HepG2 (cell line): ENCODE data around the gene CALML6. TPM values are rescaled to one million over a fixed set of nuclear protein-coding genes. Genes with fewer than 3 reads are reported as not detected.

Source experiments
- ATAC-seq: fragments of 200-7000 bp; cut with Tn5 transposase; 3 replicates; pipeline ENCODE4 v1.9.1; 2020; ENCODE audit warnings: mild to moderate bottlenecking, moderate library complexity
- BruUV-seq: library from RNA; stranded (reverse); fragments of 400-500 nt; replicated peaks from 2 replicates; lab custom pipeline; 2021; lab: Mats Ljungman, UMichigan
- CTCF ChIA-PET: fragments of 300-600 bp; formaldehyde crosslinking; extraction: SDS; loops from one replicate; lab custom pipeline; 2021; ENCODE audit warnings: low total read pairs, inconsistent platforms, low intra/inter-chr PET ratio; lab: Yijun Ruan, JAX
- POLR2A ChIA-PET: fragments of 350-600 bp; sonication (Branson Sonifier 250); formaldehyde crosslinking; loops from one replicate; lab custom pipeline; 2020; ENCODE audit warnings: antibody characterized with exemption, inconsistent platforms; lab: Yijun Ruan, JAX
- DNase-seq: peaks from one replicate; pipeline ENCODE4 v3.0.0-alpha.2; 2015; ENCODE audit warnings: low spot score
- FAIRE-seq: peaks from 3 replicates; lab custom pipeline; 2011; peaks lifted over from hg19 to GRCh38; lab: Jason Lieb, UNC
- H2AFZ ChIP-seq: one replicate; pipeline ENCODE4 v1.6.1; 2011; ENCODE audit warnings: low read length, inconsistent platforms
- H3K27ac ChIP-seq: fragments of 300-600 bp; 3 replicates; pipeline ENCODE4 v1.8.0; 2011; ENCODE audit warnings: mixed run types, mild to moderate bottlenecking, mixed read lengths, low read length, inconsistent platforms; ENCODE audit not compliant: insufficient read depth; ENCODE audit errors: extremely low read length
- H3K27me3 ChIP-seq, 2 experiments: fragments of 200-600 bp in 1 of 2; 2 replicates in 1 of 2; 3 replicates in 1 of 2; pipeline versions ENCODE4 v1.6.0 to v1.8.0; 2011; ENCODE audit warnings: low read length in 2 of 2, mild to moderate bottlenecking in 2 of 2, moderate library complexity in 2 of 2, inconsistent platforms in 1 of 2; ENCODE audit not compliant: insufficient read depth in 2 of 2, control insufficient read depth in 1 of 2
- H3K36me3 ChIP-seq, 2 experiments: fragments of 200-600 bp in 1 of 2; replicated peaks in 1 of 2; 2 replicates in 1 of 2; 3 replicates in 1 of 2; pipeline versions ENCODE4 v1.5.1 to v1.8.0; 2011; ENCODE audit warnings: low read length in 2 of 2, inconsistent platforms in 1 of 2; ENCODE audit not compliant: insufficient read depth in 2 of 2, control insufficient read depth in 1 of 2
- H3K4me1 ChIP-seq: 2 replicates; pipeline ENCODE4 v1.5.1; 2012; ENCODE audit warnings: low read length, inconsistent platforms; ENCODE audit not compliant: insufficient read depth
- H3K4me2 ChIP-seq: 2 replicates; pipeline ENCODE4 v1.6.0; 2011; ENCODE audit warnings: low read depth, low read length, inconsistent platforms
- H3K4me3 ChIP-seq, 3 experiments: fragments of 200-600 bp in 1 of 3; sonication (generic), shearing (Covaris generic) in 1 of 3; replicated peaks in 1 of 3; 2 replicates each; pipeline ENCODE4 v1.5.1; 2011 to 2016; ENCODE audit warnings: low read length in 3 of 3, inconsistent platforms in 2 of 3, low read depth in 2 of 3, mild to moderate bottlenecking in 2 of 3, control low read depth in 1 of 3, mixed read lengths in 1 of 3; ENCODE audit not compliant: insufficient read depth in 1 of 3
- H3K79me2 ChIP-seq: one replicate; pipeline ENCODE4 v1.6.1; 2011; ENCODE audit warnings: low read length, inconsistent platforms; ENCODE audit not compliant: insufficient read depth
- H3K9ac ChIP-seq: 2 replicates; pipeline ENCODE4 v1.6.0; 2011; ENCODE audit warnings: mild to moderate bottlenecking, low read depth, low read length, inconsistent platforms; ENCODE audit not compliant: insufficient read depth
- H3K9me3 ChIP-seq: 2 replicates; pipeline ENCODE4 v1.5.1; 2012; ENCODE audit warnings: mild to moderate bottlenecking, low read length
- H4K20me1 ChIP-seq: 2 replicates; pipeline ENCODE4 v1.6.0; 2011; ENCODE audit warnings: inconsistent platforms, mild to moderate bottlenecking, low read length, moderate library complexity; ENCODE audit not compliant: insufficient read depth
- CHCHD3 ChIP-seq: sonication (generic); formaldehyde crosslinking; IDR thresholded peaks from 2 replicates; pipeline ENCODE4 v1.8.0; 2022; ENCODE audit warnings: mild to moderate bottlenecking, missing genetic modification reagents, moderate library complexity
- HDAC6 ChIP-seq: fragments of 200-600 bp; sonication (generic); IDR thresholded peaks from 2 replicates; pipeline ENCODE4 v1.7.0; 2017; ENCODE audit warnings: mild to moderate bottlenecking, antibody characterized with exemption, low read length, low read depth
- PCBP1 ChIP-seq: fragments of 200-400 bp; formaldehyde crosslinking; IDR thresholded peaks from 2 replicates; pipeline ENCODE4 v1.6.1; 2017; ENCODE audit warnings: mild to moderate bottlenecking, low read depth, low read length, borderline replicate concordance
- RCOR2 ChIP-seq: IDR thresholded peaks from 2 replicates; pipeline ENCODE4 v1.6.1; 2016; ENCODE audit warnings: missing biosample characterization, missing genetic modification reagents
- WGBS: methylation state at CpG from one replicate; pipeline ENCODE4 v1.1.6; 2017; ENCODE audit warnings: low lambda C conversion rate; 5-methylcytosine and 5-hydroxymethylcytosine counted together
- in situ Hi-C: cut with HindIII; loops from 2 replicates; pipeline ENCODE4 v1.10.0; 2017; ENCODE audit warnings: low pct_unique_long_range_greater_than_20kb; ENCODE audit not compliant: extremely low pct_ligation_motif_present
- intact Hi-C: fragments of 100-400 bp; cut with micrococcal nuclease; formaldehyde crosslinking; loops from one replicate; pipeline ENCODE4 v1.10.0; 2022; ENCODE audit not compliant: unreplicated experiment
- polyA plus RNA-seq, 8 experiments: library from polyadenylated mRNA; depleted of rRNA in 3 of 8; stranded (reverse) in 7 of 8; unstranded in 1 of 8; fragments of >200 nt; fragmentation: Illumina TruSeq in 4 of 8; extraction: Trizol in 4 of 8; gene quantifications; 2 replicates each; pipeline versions ENCODE4 v1.2.1 to v1.2.3, GENCODE V29; 2011 to 2016; ENCODE audit warnings: low read depth in 4 of 8, missing spikeins in 1 of 8, mixed read lengths in 1 of 8; ENCODE audit not compliant: insufficient read depth in 1 of 8
- total RNA-seq, 5 experiments: library from RNA; depleted of rRNA; stranded (reverse); fragments of >200 nt; fragmentation: Illumina TruSeq; extraction: Trizol; gene quantifications; 2 replicates each; pipeline ENCODE4 v1.2.3, GENCODE V29; 2016; ENCODE audit warnings: low read depth in 1 of 5
- TF ChIP-seq, protein P1 (sequence below): sonication (generic); formaldehyde crosslinking; IDR thresholded peaks from 2 replicates; pipeline ENCODE4 v1.4.0; 2020; ENCODE audit warnings: missing genetic modification reagents
- TF ChIP-seq, protein P2 (sequence below): sonication (generic); formaldehyde crosslinking; IDR thresholded peaks from 2 replicates; pipeline ENCODE4 v1.5.0; 2020; ENCODE audit warnings: mild to moderate bottlenecking, missing genetic modification reagents, moderate library complexity

CALML6 gene
- total and polyA plus RNA-seq, 2 of the 13 experiments (the other 11 are each of a cell fraction or from before 2014, with no cell fraction given), result 0.11 to 0.12 TPM

DNA sequence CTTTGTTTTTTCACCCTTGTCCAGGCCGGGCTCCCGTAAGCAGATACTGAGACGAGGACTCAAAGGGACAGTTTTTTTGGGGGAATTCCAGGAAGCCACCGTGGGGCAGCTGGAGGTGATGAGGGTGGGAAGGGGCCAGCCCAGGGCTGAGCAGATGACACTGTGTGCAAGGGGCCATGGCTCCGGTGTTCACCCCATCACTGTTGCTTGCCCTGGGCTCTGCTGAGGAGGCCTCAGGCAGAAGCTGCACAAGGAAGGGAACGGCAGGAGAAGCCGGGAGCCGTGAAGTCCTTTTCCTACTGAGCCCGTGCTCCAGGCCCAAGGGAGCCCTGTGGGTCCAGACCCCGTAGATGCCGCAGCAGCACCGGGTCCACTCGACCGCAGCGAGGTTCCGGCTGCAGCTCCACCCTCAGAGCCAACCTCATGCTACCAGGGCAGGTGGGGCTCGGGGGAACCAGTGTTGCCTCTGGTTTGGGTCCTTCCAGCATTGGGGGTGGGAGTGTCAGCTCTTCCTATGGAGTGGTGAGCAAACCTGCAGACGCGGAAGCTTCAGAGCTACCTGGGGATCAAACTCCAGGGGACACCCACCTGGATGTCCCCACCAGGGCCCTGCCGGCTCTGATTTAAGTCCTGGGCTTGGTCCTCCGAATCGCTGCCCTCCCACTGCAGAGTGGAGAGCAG, 4.3 kb upstream of the CALML6 start (continued):
- TF ChIP-seq, protein P1, sequence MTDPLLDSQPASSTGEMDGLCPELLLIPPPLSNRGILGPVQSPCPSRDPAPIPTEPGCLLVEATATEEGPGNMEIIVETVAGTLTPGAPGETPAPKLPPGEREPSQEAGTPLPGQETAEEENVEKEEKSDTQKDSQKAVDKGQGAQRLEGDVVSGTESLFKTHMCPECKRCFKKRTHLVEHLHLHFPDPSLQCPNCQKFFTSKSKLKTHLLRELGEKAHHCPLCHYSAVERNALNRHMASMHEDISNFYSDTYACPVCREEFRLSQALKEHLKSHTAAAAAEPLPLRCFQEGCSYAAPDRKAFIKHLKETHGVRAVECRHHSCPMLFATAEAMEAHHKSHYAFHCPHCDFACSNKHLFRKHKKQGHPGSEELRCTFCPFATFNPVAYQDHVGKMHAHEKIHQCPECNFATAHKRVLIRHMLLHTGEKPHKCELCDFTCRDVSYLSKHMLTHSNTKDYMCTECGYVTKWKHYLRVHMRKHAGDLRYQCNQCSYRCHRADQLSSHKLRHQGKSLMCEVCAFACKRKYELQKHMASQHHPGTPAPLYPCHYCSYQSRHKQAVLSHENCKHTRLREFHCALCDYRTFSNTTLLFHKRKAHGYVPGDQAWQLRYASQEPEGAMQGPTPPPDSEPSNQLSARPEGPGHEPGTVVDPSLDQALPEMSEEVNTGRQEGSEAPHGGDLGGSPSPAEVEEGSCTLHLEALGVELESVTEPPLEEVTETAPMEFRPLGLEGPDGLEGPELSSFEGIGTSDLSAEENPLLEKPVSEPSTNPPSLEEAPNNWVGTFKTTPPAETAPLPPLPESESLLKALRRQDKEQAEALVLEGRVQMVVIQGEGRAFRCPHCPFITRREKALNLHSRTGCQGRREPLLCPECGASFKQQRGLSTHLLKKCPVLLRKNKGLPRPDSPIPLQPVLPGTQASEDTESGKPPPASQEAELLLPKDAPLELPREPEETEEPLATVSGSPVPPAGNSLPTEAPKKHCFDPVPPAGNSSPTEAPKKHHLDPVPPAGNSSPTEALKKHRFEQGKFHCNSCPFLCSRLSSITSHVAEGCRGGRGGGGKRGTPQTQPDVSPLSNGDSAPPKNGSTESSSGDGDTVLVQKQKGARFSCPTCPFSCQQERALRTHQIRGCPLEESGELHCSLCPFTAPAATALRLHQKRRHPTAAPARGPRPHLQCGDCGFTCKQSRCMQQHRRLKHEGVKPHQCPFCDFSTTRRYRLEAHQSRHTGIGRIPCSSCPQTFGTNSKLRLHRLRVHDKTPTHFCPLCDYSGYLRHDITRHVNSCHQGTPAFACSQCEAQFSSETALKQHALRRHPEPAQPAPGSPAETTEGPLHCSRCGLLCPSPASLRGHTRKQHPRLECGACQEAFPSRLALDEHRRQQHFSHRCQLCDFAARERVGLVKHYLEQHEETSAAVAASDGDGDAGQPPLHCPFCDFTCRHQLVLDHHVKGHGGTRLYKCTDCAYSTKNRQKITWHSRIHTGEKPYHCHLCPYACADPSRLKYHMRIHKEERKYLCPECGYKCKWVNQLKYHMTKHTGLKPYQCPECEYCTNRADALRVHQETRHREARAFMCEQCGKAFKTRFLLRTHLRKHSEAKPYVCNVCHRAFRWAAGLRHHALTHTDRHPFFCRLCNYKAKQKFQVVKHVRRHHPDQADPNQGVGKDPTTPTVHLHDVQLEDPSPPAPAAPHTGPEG (CRISPR knock-in tag), result no peak
- TF ChIP-seq PCBP1 (no peak), CHCHD3 (CRISPR knock-in tag) (no peak), HDAC6 (no peak)

DNA sequence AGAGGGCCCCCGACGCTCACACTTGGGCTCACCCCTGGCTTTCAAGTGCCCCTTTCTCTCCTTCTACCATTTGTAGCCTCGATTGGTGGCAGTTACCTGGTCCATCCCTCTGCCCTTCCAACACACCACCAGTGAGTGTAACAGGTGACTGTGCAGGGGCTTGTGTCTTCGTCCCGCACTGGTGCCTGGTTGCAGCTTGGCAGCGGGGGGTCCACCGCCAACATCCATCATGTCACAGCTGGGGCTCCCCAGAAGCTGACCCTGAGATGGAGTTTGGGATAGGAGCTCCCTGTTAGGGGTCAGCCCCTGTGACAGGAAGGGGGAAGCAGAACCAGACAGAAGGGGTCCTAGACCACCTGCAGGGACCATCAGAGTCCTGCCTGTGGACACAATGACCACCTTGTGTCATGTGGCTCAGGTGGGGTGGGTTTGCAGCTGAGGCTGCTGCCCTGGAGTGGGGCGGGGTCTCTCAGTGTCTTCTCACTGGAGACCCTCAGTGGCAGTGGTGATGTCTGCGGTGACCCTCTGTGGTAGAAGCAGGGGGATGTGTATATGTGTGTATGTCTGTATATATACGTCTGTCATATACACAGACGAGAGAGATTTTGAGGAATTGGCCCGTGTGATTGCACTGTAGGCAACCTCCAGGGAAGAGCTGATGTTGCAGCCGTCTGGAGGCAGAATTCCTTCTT, 3.6 kb upstream of the CALML6 start:
- no TSS peak for BruUV-seq
- no peak for FAIRE-seq
- CTCF ChIA-PET, result no interaction called here

More for the DNA sequence above, 3.6 kb upstream of the CALML6 start:
- H3K79me2 ChIP-seq, result no peaks in the 10 kb centered on the region
- 67% methylated on average over 10 of the region's 13 CpGs for WGBS
- no peak overlapping the region for H3K4me2 ChIP-seq
- H3K9me3 ChIP-seq, result no peaks in the 10 kb centered on the region
- no peak overlapping the region for H3K9ac ChIP-seq
- intact Hi-C loops (no loop called here), in situ Hi-C loops (no loop called here)
- H3K4me1 ChIP-seq, result peaks cover 54% of the 10 kb centered on the region
- peaks cover 5 to 34% of the 10 kb centered on the region in 2 experiments for H3K27me3 ChIP-seq
- H3K4me3 ChIP-seq, result no peak overlapping the region
- TF ChIP-seq RCOR2 (CRISPR knock-in tag), result no peak
- TF ChIP-seq, protein P2, sequence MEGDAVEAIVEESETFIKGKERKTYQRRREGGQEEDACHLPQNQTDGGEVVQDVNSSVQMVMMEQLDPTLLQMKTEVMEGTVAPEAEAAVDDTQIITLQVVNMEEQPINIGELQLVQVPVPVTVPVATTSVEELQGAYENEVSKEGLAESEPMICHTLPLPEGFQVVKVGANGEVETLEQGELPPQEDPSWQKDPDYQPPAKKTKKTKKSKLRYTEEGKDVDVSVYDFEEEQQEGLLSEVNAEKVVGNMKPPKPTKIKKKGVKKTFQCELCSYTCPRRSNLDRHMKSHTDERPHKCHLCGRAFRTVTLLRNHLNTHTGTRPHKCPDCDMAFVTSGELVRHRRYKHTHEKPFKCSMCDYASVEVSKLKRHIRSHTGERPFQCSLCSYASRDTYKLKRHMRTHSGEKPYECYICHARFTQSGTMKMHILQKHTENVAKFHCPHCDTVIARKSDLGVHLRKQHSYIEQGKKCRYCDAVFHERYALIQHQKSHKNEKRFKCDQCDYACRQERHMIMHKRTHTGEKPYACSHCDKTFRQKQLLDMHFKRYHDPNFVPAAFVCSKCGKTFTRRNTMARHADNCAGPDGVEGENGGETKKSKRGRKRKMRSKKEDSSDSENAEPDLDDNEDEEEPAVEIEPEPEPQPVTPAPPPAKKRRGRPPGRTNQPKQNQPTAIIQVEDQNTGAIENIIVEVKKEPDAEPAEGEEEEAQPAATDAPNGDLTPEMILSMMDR, result 0 out of 2 replicates have a peak, but pooled peaks have one; percentile 14
- ATAC-seq (no peak), DNase-seq (no peak)
- no peaks in the 10 kb centered on the region for H3K36me3 ChIP-seq
- H2AFZ ChIP-seq, result no peak overlapping the region
- H3K27ac ChIP-seq, result no peak overlapping the region
- no peaks in the 10 kb centered on the region for H4K20me1 ChIP-seq
- POLR2A ChIA-PET, result no interaction called here
